ENCODE results near the gene DHRSX.
"Not testable (repeated sequence)": the region's sequence is repeated elsewhere in the genome, so short reads cannot be mapped to it uniquely, and the experiment has no call there.

Gene DHRSX

GRCh38 chrX:2423282-2423681 lies 77.5 kb downstream of the DHRSX start:
- DNase-seq: no peak

DNA sequence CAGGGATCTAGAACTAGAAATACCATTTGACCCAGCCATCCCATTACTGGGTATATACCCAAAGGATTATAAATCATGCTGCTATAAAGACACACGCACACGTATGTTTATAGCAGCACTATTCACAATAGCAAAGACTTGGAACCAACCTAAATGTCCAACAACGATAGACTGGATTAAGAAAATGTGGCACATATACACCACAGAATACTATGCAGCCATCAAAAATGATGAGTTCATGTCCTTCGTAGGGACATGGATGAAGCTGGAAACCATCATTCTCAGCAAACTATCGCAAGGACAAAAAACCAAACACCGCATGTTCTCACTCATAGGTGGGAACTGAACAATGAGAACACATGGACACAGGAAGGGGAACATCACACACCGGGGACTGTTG lies 81.4 kb downstream of the DHRSX start:
- DNase-seq: not testable (repeated sequence)

DNA sequence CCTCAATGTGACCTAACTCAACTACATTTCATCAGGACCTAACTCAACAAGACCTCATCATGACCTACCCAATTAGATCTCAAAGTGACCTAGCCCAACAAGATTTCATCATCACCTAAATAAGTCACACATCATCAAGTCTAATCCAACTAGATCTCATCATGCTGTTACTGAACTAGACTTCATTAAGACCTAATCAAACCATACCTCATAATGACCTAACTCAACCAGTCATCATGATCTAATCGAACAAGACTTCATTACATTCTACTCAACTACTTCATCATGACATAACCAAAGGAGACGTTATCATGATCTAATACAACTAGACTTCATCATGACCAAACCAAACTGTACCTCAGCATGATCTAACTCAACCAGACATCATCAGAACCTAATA lies 82.8 kb downstream of the DHRSX start:
- DNase-seq: no peak

DNA sequence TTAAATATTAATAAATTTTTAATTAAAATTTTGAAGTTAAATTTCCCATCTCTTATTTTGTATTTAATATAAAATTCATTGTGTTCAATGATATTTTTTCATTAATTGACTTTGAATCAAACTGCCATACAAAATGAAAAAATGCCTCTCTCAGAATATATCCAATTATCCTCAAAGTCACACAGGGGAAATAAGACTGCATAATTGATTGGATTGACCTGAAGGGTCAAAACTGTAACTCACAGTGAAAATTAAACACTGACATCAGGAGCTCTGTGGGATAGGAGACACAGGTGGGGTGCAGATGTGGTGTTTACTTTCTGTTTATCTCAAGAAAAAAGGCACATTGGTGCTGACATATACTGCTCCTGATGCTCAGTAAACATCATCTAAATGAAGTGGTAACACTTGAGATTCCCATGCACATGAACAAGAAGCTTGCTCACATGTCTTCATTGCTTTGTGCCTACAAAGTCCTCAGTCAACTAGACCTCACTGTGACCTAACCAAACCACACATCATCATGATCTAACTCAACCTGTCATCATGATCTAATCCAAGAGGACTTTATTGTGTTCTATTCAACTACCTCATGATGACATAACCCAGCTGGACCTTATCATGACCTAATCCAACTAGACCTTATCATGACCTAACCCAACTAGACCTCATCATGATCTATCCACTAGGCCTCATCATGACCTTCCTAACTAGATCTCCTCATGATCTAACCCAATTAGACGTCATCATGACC lies 83.7 kb downstream of the DHRSX start:
- DNase-seq: no peak

- DNase-seq: no peak
Observed at GRCh38 chrX:2414384-2414783, 86.4 kb downstream of the DHRSX start.

GRCh38 chrX:2413969-2414368 lies 86.8 kb downstream of the DHRSX start:
- DNase-seq: no peak

DNA sequence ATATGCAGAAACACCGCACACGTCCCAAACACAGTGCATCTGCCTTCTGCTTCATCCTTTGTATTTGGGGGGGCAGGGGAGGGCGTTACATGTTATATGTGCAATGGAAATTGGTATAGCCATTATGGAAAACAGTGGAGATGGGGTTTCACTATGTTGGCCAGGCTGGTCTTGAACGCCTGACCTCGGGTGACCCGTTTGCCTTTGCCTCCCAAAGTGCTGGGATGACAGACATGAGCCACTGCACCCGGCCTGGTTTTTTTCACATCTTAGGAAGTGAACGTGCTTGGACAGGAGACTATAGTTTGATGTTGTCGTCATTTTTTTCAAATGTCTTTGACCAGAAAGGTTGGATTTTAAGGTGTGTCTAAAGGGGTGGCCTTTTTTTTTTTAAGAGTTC lies 88.6 kb downstream of the DHRSX start:
- no peak for DNase-seq

GRCh38 chrX:2410279-2411020 lies 90.3 kb downstream of the DHRSX start:
- no peak for DNase-seq

DNA sequence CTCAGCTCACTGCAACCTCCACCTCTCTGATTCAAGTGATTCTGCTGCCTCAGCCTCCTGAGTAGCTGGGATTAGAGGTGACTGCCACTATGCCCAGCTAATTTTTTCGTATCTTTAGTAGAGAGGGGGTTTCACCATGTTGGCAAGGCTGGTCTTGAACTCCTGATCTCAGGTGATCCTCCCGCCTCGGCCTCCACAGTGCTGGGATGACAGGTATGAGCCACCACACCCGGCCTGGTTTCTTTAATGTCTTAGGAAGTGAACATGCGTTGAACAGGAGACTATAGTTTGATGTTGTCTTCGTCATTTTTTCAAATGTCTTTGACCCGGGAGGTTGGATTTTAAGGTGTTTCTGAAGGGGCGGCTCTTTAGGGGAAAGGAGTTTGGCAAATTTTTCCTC lies 91.0 kb downstream of the DHRSX start:
- DNase-seq: no peak

GRCh38 chrX:2408856-2409255 lies 91.9 kb downstream of the DHRSX start:
- DNase-seq: no peak

DNA sequence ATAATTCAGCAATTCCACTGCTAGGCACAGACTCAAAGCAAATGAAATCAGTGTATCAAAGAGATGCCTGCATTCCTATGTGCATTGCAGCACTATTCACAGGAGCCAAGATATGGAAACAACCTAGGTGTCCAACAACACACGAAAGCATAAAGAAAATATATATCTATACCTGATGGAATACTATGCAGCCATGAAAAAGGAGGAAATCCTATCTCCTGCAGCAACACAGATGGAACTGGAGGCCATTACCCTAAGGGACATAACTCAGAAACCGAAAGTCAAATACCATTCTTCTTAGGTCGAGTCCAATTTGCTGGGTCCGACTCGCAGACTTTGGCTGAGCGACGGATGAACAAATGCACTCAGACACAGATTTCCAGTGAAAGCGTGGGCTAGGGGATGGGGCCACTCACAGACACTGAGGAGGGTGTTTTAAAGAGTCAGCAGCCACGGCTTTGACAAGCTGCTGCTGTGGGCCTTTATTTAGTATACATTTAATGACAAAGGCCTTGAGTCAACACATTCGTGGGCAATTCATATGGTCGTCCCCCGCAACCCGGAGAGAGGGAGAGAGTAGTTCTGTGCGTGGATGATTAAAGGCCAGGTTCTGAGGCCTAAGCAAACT lies 93.8 kb downstream of the DHRSX start:
- DNase-seq: no peak

DNA sequence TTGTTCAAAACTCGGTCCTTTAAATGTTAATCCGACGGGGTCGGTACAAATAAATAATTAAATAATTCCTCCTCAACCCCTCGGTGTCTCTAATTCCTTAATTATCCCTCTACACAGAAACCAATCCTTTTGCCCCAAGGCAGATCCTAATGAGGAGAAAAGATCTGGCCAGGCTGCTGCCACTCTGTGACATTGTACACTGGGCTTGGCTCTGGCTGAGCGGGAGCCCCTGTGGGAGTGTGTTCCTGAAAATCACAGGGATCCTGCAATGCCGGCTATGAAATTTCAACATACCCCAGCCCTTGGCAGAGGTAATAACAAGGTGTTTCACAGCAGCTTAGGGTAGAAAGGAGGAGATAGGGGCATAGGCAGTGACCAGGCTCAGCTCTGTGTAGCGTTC lies 96.0 kb downstream of the DHRSX start:
- no peak for DNase-seq

DNA sequence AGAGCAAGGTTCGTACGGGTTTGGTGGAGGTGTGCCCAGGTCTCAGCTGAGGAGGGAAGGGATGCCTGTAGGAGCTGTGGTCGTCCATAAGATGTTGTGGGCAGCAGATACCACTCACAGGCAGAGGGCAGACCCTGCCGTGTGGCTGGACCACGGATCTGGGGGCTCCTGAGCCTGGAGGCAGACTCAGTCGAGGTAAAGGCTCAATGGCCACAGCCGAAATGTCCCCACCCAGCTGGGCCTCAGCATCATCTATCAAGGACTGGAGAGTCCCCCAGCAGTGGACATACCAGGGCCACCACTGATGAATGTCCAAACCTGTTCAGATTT lies 98.5 kb downstream of the DHRSX start:
- DNase-seq: no peak

GRCh38 chrX:2401590-2402360 lies 99.0 kb downstream of the DHRSX start:
- no peak for DNase-seq

DNA sequence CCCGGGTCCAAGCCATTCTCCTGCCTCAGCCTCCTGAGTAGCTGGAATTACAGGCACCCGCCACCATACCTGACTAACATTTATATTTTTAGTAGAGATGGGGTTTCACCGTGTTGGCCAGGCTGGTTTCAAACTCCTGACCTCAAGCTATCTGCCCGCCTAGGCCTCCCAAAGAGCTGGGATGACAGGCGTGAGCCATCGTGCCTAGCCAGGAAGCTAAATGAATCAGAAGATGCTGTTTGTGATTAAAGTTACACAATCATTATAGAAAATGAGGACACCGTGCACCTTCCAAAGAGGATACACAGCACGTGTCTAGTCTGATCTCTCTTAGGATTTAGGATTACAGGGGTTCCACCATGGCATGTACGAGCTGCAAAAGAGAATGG lies 99.6 kb downstream of the DHRSX start:
- DNase-seq: no peak

- no peak for DNase-seq
Observed at GRCh38 chrX:2398064-2398656, 102.6 kb downstream of the DHRSX start.

- no peak for DNase-seq
Observed at GRCh38 chrX:2397229-2398063, 103.3 kb downstream of the DHRSX start.

DNA sequence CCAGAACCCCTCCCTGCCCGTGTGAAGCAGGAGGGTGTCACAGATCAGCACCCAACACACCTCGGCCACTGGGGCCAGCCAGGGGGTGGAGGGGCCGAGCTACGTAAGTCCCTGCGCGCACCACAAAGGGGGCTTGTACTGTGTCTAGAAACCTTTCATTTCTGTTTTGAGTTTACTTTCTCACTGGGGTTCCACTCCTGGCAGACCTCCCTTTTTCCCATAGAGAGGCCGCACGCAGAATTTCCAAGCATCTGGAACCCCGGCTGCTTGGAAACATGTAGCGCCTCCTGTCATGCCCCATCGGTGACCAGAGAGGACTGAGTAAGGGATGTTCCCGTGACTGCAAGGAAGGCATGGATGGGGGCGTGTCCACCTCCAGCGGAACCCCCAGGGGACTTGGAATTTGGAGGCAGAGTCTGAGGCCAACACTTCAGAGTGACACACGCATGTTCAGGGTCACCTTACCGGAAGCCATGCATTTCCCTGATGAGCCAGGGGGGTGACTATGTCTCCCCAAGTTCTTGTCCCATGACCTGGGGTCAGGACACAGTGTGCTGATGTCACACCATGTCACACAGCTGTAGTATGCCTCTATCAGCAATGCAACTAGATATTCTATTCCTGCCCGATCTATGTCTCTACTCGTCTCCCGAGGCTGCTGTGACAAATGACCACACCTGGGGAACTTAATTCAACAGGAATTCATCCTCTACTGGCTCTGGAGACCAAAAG lies 105.3 kb downstream of the DHRSX start:
- no peak for DNase-seq

DNA sequence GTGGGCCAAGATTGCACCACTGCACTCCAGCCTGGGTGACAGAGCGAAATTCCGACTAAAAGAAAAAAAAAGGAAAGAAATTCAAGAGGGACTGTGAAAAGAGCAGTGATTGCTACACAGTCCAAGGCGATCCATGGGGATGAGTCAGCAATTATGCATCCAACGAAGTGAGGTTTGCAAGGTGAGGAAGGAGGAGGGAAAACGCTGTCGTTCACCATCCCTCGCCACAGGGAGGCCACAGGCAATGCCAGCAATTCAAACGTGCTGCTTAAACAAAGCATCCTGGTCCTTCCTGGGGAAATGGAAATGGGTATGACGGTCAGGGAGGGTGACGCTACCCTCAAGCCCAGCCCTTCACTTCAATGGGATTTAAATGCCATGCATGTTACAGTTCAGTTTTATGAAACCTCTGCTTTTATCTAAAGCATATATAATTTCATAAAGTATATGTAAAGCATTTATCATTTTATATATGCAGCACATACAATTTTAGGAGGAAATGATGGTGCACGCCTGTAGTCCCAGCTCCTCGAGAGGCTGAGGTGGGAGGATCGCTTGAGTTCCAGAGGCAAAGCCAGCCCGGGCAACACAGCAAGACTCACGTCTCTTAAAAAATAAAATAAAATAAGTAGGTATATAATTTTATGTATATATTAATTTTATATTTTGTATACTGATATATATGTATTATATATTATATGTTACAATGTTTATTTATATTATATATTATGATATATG lies 108.7 kb downstream of the DHRSX start:
- DNase-seq: no peak

DNA sequence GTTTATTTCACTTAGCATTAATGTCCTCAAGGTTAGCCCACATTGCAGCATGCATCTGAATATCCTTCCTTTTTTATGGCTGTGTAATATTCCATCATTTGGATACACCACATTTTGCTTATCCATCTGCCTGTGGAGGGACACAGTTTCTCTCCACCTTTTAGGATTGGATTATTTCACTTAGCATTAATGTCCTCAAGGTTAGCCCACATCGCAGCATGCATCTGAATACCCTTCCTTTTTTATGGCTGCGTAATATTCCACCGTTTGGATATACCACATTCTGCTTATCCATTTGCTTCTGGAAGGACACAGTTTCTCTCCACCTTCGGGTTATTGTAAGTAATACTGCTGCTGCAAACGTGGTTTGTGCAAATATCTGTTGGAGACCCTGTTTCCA lies 110.0 kb downstream of the DHRSX start:
- no peak for DNase-seq

GRCh38 chrX:2389731-2390130 lies 111.0 kb downstream of the DHRSX start:
- not testable (repeated sequence) for DNase-seq
